ENCODE data around the gene ACOT8. TPM values are rescaled to one million over a fixed set of nuclear protein-coding genes. Genes with fewer than 3 reads are reported as not detected.

Gene ACOT8
- total and polyA plus RNA-seq, 2 of the 8 experiments (the other 6 are each of a cell fraction or from before 2014, with no cell fraction given): 37.6 to 88.8 TPM

- no peak for TF ChIP-seq HDAC6 (IDR thresholded peaks at IDR 0.05; ENCODE audit: low read depth, low read length)
Observed at GRCh38 chr20:45857114-45857881, at the start of gene ACOT8, which contains the start of gene ZSWIM3 (continued).

Measured in H1 (cell line).